ENCODE data around the gene PLVAP. TPM values are rescaled to one million over a fixed set of nuclear protein-coding genes. Genes with fewer than 3 reads are reported as not detected.

The PLVAP gene
- total RNA-seq, 1 experiment from 2014 or later, result not detected

GRCh38 chr19:17420475-17420924 lies 43.4 kb upstream of the PLVAP start:
- Histone ChIP-seq H2AK5ac (ENCODE audit: insufficient read length, low read length) (no peak overlapping the region), H3K23me2 (ENCODE audit: insufficient read length, low read depth, low read length, poor library complexity, severe bottlenecking) (peaks cover 11% of the 10 kb centered on the region), H3K9ac (ENCODE audit: extremely low read depth, insufficient read length, low read length) (peak overlapping the region; percentile 3), H3K27ac (ENCODE audit: insufficient read length, low read depth, low read length) (no peak overlapping the region), H4K8ac (replicated peaks; ENCODE audit: insufficient read length, low read depth, low read length) (no peak overlapping the region), H2AFZ (ENCODE audit: low read length) (no peak overlapping the region), H4K91ac (ENCODE audit: insufficient read length, low read depth, low read length) (no peak overlapping the region), H3K79me1 (ENCODE audit: insufficient read depth, low read depth, low read length, poor library complexity, severe bottlenecking) (no peaks in the 10 kb centered on the region), H2BK12ac (ENCODE audit: insufficient read length, low read depth, low read length) (no peak overlapping the region), H3K9me3 (ENCODE audit: control insufficient read depth, low read depth, low read length) (no peaks in the 10 kb centered on the region), H3K4ac (ENCODE audit: low read depth, low read length) (no peak overlapping the region), H3K18ac (ENCODE audit: insufficient read length, low read depth, low read length) (no peak overlapping the region), H3K4me2 (ENCODE audit: insufficient read depth, insufficient read length, low read length) (peak overlapping the region; percentile 71), H3K23ac (ENCODE audit: insufficient read length, low read depth, low read length) (no peak overlapping the region), H3K14ac (ENCODE audit: insufficient read depth, low read length) (0 out of 2 replicates have a peak overlapping the region, but pooled peaks have one; percentile 17), H3K56ac (ENCODE audit: insufficient read length, low read depth, low read length) (no peak overlapping the region), H3K4me1 (ENCODE audit: insufficient read depth, low read length) (no peaks in the 10 kb centered on the region; the same call in 1 of the 2 replicates), H3K79me2 (ENCODE audit: insufficient read depth, low read length) (no peaks in the 10 kb centered on the region), H2BK5ac (ENCODE audit: insufficient read length, low read length) (no peak overlapping the region), H2BK15ac (ENCODE audit: low read depth, low read length) (no peak overlapping the region), H2BK120ac (ENCODE audit: low read depth, low read length, poor library complexity, severe bottlenecking) (no peak overlapping the region), H3T11ph (ENCODE audit: low read length) (no peak overlapping the region), H3K27me3 (ENCODE audit: insufficient read depth, low read length) (no peaks in the 10 kb centered on the region), H2BK20ac (ENCODE audit: low read depth, low read length, poor library complexity, severe bottlenecking) (no peak overlapping the region), H4K5ac (ENCODE audit: insufficient read length, low read depth, low read length) (no peak overlapping the region), H4K20me1 (ENCODE audit: control insufficient read depth, insufficient read depth, insufficient read length) (no peaks in the 10 kb centered on the region)
- Mint-ChIP-seq H3K27ac (peak overlapping the region in 1 of 3 experiments; percentile 61; a peak in 2 of 7 replicates), H3K4me1 (peaks cover 25 to 39% of the 10 kb centered on the region in 2 experiments), H3K27me3 (ENCODE audit: low read depth) (peaks cover 21% of the 10 kb centered on the region), H3K9me3 (no peaks in the 10 kb centered on the region; a peak in 1 of 5 replicates), H3K36me3 (ENCODE audit: insufficient read depth in 1 of 3, low read depth in 3 of 3) (peaks cover 0 to 13% (median 4%) of the 10 kb centered on the region in 3 experiments; a peak in 2 of 7 replicates), H3K4me3 (peak overlapping the region; percentile 84 to 94)
- peak; percentile 59 for DNase-seq
- TF ChIP-seq, protein P1, sequence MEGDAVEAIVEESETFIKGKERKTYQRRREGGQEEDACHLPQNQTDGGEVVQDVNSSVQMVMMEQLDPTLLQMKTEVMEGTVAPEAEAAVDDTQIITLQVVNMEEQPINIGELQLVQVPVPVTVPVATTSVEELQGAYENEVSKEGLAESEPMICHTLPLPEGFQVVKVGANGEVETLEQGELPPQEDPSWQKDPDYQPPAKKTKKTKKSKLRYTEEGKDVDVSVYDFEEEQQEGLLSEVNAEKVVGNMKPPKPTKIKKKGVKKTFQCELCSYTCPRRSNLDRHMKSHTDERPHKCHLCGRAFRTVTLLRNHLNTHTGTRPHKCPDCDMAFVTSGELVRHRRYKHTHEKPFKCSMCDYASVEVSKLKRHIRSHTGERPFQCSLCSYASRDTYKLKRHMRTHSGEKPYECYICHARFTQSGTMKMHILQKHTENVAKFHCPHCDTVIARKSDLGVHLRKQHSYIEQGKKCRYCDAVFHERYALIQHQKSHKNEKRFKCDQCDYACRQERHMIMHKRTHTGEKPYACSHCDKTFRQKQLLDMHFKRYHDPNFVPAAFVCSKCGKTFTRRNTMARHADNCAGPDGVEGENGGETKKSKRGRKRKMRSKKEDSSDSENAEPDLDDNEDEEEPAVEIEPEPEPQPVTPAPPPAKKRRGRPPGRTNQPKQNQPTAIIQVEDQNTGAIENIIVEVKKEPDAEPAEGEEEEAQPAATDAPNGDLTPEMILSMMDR (conservative IDR thresholded peaks at IDR 0.05), result peak; percentile 37; the same call in 2 of the 3 replicates
- WGBS (ENCODE audit: extremely low coverage, insufficient read length, low lambda C conversion rate), result no CpG with 5 or more reads among the region's 25 CpGs
